ENCODE data around the gene POLR2I. TPM values are rescaled to one million over a fixed set of nuclear protein-coding genes. Genes with fewer than 3 reads are reported as not detected.
A peak's percentile ranks its signal among the peaks of the same experiment; 100 is the strongest.

The POLR2I gene
- total and polyA plus RNA-seq, 4 donors = 33.7 to 96.0 (median 52.4) TPM

- peak in 1 of 2 donors; percentile 24 for DNase-seq
- peaks cover 4 to 8% of the 10 kb centered on the region in 2 donors for H3K36me3 ChIP-seq (ENCODE audit: control insufficient read depth in 1 of 2, insufficient read depth in 2 of 2, low read length in 1 of 2)
Measured at GRCh38 chr19:36150586-36150985, 35.9 kb upstream of the POLR2I start.

DNA sequence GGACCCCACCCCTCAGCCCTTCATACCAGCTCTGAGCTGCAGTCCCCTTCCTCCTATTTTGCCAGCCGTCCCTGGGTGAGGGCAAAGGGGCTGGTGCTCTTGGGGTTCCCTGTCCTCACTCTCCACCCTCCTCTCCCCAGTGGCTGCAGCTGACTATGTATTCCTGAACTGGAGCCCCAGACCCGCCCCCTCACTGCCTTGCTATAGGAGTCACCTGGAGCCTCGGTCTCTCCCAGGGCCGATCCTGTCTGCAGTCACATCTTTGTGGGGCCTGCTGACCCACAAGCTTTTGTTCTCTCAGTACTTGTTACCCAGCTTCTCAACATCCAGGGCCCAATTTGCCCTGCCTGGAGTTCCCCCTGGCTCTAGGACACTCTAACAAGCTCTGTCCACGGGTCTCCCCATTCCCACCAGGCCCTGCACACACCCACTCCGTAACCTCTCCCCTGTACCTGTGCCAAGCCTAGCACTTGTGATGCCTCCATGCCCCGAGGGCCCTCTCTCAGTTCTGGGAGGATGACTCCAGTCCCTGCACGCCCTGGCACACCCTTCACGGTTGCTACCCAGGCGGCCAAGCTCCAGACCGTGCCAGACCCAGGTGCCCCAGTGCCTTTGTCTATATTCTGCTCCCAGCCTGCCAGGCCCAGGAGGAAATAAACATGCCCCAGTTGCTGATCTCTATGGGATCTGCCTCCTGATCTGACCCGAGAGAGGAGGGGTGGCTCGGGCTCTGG, 35.2 kb upstream of the POLR2I start:
- no peaks in the 10 kb centered on the region for H3K27me3 ChIP-seq (ENCODE audit: control insufficient read depth in 1 of 2, insufficient read depth in 2 of 2, low read length in 1 of 2)
- 65% methylated on average over 13 of the region's 13 CpGs for whole genome bisulfite sequencing, 2 donors
- intact Hi-C loops (cut with DNase I) = loop anchor here in 1 of 2 donors (10.0 kb wide), 1 partner anchor 405 kb away; the partner anchor contains the start of genes IGFLR1, LIN37, PSENEN and U2AF1L4
- ATAC-seq (ENCODE audit: low FRiP score) (no peak), DNase-seq (peak in 1 of 2 donors; percentile 48)
- H3K4me1 ChIP-seq (ENCODE audit: control insufficient read depth in 1 of 2, insufficient read depth in 2 of 2, low read length in 2 of 2) = no peaks in the 10 kb centered on the region
- no peak overlapping the region for H3K27ac ChIP-seq (ENCODE audit: low read depth in 1 of 2, low read length in 2 of 2)
- H3K9me3 ChIP-seq (ENCODE audit: control insufficient read depth, low read length) = no peaks in the 10 kb centered on the region
- no peak overlapping the region for H3K4me3 ChIP-seq (ENCODE audit: low read length in 2 of 2)
- peaks cover 4 to 9% of the 10 kb centered on the region in 2 donors for H3K36me3 ChIP-seq (ENCODE audit: control insufficient read depth in 1 of 2, insufficient read depth in 2 of 2, low read length in 1 of 2)

More at GRCh38 chr19:36150586-36150985, 35.9 kb upstream of the POLR2I start:
- intact Hi-C loops (cut with DNase I) = no loop called here
- H3K9me3 ChIP-seq (ENCODE audit: control insufficient read depth, low read length) = no peaks in the 10 kb centered on the region
- no peaks in the 10 kb centered on the region for H3K27me3 ChIP-seq (ENCODE audit: control insufficient read depth in 1 of 2, insufficient read depth in 2 of 2, low read length in 1 of 2)
- H3K27ac ChIP-seq (ENCODE audit: low read depth in 1 of 2, low read length in 2 of 2) = peak overlapping the region in 1 of 2 donors; percentile 49
- H3K4me1 ChIP-seq (ENCODE audit: control insufficient read depth in 1 of 2, insufficient read depth in 2 of 2, low read length in 2 of 2) = no peaks in the 10 kb centered on the region
- H3K4me3 ChIP-seq (ENCODE audit: low read length in 2 of 2) = no peak overlapping the region
- WGBS, 2 donors = 51 to 54% methylated on average over 5 of the region's 5 CpGs
- no peak for ATAC-seq (ENCODE audit: low FRiP score)

DNA sequence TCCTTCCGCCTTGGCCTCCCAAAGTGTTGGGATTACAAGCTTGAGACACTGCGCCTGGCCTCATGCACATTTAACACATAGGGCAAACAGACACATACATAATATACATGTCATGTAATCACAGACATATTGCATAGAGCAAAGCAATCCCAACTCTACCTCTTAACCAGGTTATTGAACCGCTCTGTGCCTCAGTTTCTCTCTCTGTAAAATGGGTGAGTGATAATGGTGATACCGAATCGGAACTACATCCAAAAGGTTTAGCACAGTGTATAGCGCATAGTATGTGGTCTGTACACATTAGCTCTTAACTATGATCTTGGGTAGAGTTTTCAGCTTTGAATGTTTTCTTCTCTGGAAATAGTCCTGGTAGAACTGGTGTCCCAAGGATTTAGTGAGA, 29.9 kb upstream of the POLR2I start:
- Histone ChIP-seq H3K9me3 (ENCODE audit: control insufficient read depth, low read length) (no peaks in the 10 kb centered on the region), H3K36me3 (ENCODE audit: control insufficient read depth in 1 of 2, insufficient read depth in 2 of 2, low read length in 1 of 2) (peaks cover 4 to 18% of the 10 kb centered on the region in 2 donors), H3K4me1 (ENCODE audit: control insufficient read depth in 1 of 2, insufficient read depth in 2 of 2, low read length in 2 of 2) (no peaks in the 10 kb centered on the region), H3K27ac (ENCODE audit: low read depth in 1 of 2, low read length in 2 of 2) (no peak overlapping the region), H3K27me3 (ENCODE audit: control insufficient read depth in 1 of 2, insufficient read depth in 2 of 2, low read length in 1 of 2) (no peaks in the 10 kb centered on the region), H3K4me3 (ENCODE audit: low read length in 2 of 2) (no peak overlapping the region)
- 97% methylated on average over 6 of the region's 6 CpGs for WGBS, 2 donors
- intact Hi-C loops (cut with DNase I) = loop anchor here in 1 of 2 donors (10.0 kb wide), 1 partner anchor 400 kb away; the partner anchor contains the start of genes IGFLR1, LIN37, PSENEN and U2AF1L4
- DNase-seq (no peak), ATAC-seq (ENCODE audit: low FRiP score) (no peak)

DNA sequence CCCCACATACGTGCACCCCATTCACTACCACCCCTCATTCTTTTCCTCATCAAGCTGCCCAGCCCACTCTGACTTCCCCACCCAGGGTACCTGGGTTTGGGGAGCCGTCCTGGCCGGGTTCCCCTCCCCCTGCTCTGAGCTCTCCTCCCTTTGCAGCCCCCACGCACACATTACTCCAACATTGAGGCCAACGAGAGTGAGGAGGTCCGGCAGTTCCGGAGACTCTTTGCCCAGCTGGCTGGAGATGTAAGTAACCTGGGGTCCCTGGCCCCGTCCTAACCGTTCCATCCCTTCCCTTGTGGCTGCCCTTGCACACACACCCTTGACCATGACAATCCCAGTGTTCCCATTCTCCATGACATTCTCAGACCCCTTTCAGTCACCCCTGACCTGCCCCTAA, 27.8 kb upstream of the POLR2I start:
- Histone ChIP-seq H3K27me3 (ENCODE audit: control insufficient read depth in 1 of 2, insufficient read depth in 2 of 2, low read length in 1 of 2) (no peaks in the 10 kb centered on the region), H3K9me3 (ENCODE audit: control insufficient read depth, low read length) (no peaks in the 10 kb centered on the region), H3K4me3 (ENCODE audit: low read length in 2 of 2) (no peak overlapping the region), H3K27ac (ENCODE audit: low read depth in 1 of 2, low read length in 2 of 2) (no peak overlapping the region), H3K4me1 (ENCODE audit: control insufficient read depth in 1 of 2, insufficient read depth in 2 of 2, low read length in 2 of 2) (no peaks in the 10 kb centered on the region), H3K36me3 (ENCODE audit: control insufficient read depth in 1 of 2, insufficient read depth in 2 of 2, low read length in 1 of 2) (peaks cover 4 to 18% of the 10 kb centered on the region in 2 donors)
- ATAC-seq (ENCODE audit: low FRiP score) = no peak
- DNase-seq = no peak
- 79 to 85% methylated on average over 9 of the region's 9 CpGs for WGBS, 2 donors
- intact Hi-C loops (cut with DNase I) = loop anchor here in 1 of 2 donors (10.0 kb wide), 1 partner anchor 398 kb away; the partner anchor contains the start of genes IGFLR1, LIN37, PSENEN and U2AF1L4

GRCh38 chr19:36142046-36142445, 27.4 kb upstream of the POLR2I start:
- no peak overlapping the region for H3K27ac ChIP-seq (ENCODE audit: low read depth in 1 of 2, low read length in 2 of 2)
- no peak overlapping the region for H3K4me3 ChIP-seq (ENCODE audit: low read length in 2 of 2)
- no peak for ATAC-seq (ENCODE audit: low FRiP score)
- peaks cover 4 to 18% of the 10 kb centered on the region in 2 donors for H3K36me3 ChIP-seq (ENCODE audit: control insufficient read depth in 1 of 2, insufficient read depth in 2 of 2, low read length in 1 of 2)
- WGBS, 2 donors = 88 to 91% methylated on average over 13 to 14 of the region's 14 CpGs
- DNase-seq = no peak
- intact Hi-C loops (cut with DNase I) = loop anchor here in 1 of 2 donors (10.0 kb wide), 1 partner anchor 397 kb away; the partner anchor contains the start of genes IGFLR1, LIN37, PSENEN and U2AF1L4
- H3K9me3 ChIP-seq (ENCODE audit: control insufficient read depth, low read length) = no peaks in the 10 kb centered on the region
- no peaks in the 10 kb centered on the region for H3K27me3 ChIP-seq (ENCODE audit: control insufficient read depth in 1 of 2, insufficient read depth in 2 of 2, low read length in 1 of 2)
- H3K4me1 ChIP-seq (ENCODE audit: control insufficient read depth in 1 of 2, insufficient read depth in 2 of 2, low read length in 2 of 2) = no peaks in the 10 kb centered on the region

DNA sequence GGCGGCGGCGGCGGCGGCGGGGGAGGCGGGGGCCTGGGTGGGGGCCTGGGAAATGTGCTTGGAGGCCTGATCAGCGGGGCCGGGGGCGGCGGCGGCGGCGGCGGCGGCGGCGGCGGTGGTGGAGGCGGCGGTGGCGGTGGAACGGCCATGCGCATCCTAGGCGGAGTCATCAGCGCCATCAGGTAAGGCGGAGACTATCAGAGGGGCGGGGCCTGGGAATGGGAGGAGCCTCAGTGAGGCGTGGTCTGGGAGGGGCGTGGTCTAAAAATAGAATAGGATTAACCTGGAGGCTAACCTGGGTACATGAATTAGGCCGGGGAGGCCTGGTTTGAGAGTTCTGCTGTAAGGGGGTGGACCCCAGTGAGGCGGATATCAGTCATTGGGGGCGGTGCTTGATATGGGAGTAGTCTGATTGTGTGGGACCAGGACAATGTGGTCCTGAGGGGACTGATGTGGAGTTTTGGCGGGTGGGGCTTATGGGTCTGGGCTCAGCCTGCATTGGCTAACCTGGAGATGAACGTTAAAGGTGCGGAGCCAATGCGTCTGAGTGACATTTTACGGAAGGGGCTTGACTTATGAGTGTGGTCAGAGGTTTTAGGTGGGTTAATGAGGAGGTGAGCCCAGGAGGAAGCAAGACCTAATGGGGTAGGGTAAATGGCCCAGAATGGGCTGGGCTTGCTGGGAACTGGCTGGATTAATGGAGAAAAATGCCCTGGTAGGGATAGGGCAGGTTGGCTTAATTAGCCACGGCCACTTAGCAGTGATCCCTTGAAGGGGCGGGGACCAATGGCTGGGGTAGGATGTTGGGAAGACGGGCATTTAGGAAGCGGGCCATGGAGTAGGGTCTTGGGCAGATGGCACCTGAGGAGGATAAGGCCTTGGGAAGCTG, 26.6 kb upstream of the POLR2I start:
- DNase-seq (peak; percentile 88 to 95), ATAC-seq (ENCODE audit: low FRiP score) (peak; percentile 72)
- intact Hi-C loops (cut with DNase I) = loop anchor here in 1 of 2 donors (10.0 kb wide), 1 partner anchor 396 kb away; the partner anchor contains the start of genes IGFLR1, LIN37, PSENEN and U2AF1L4
- Histone ChIP-seq H3K4me1 (ENCODE audit: control insufficient read depth in 1 of 2, insufficient read depth in 2 of 2, low read length in 2 of 2) (no peaks in the 10 kb centered on the region), H3K9me3 (ENCODE audit: control insufficient read depth, low read length) (no peaks in the 10 kb centered on the region), H3K27ac (ENCODE audit: low read depth in 1 of 2, low read length in 2 of 2) (peak overlapping the region in 1 of 2 donors; percentile 14), H3K4me3 (ENCODE audit: low read length in 2 of 2) (peak overlapping the region; percentile 76 to 91), H3K36me3 (ENCODE audit: control insufficient read depth in 1 of 2, insufficient read depth in 2 of 2, low read length in 1 of 2) (peaks cover 4 to 15% of the 10 kb centered on the region in 2 donors), H3K27me3 (ENCODE audit: control insufficient read depth in 1 of 2, insufficient read depth in 2 of 2, low read length in 1 of 2) (no peaks in the 10 kb centered on the region)
- WGBS, 2 donors = 18 to 27% methylated on average over 28 to 42 of the region's 42 CpGs

- Histone ChIP-seq H3K27ac (ENCODE audit: low read depth in 1 of 2, low read length in 2 of 2) (peak overlapping the region; percentile 30 to 97), H3K4me1 (ENCODE audit: control insufficient read depth in 1 of 2, insufficient read depth in 2 of 2, low read length in 2 of 2) (no peaks in the 10 kb centered on the region), H3K4me3 (ENCODE audit: low read length in 2 of 2) (peak overlapping the region; percentile 76 to 91), H3K27me3 (ENCODE audit: control insufficient read depth in 1 of 2, insufficient read depth in 2 of 2, low read length in 1 of 2) (no peaks in the 10 kb centered on the region), H3K9me3 (ENCODE audit: control insufficient read depth, low read length) (no peaks in the 10 kb centered on the region), H3K36me3 (ENCODE audit: control insufficient read depth in 1 of 2, insufficient read depth in 2 of 2, low read length in 1 of 2) (peaks cover 0 to 8% of the 10 kb centered on the region in 2 donors)
- intact Hi-C loops (cut with DNase I) = loop anchor here in 1 of 2 donors (1.0 to 10.0 kb wide), 2 partner anchors 11 to 396 kb away; partner anchors contain the start of genes IGFLR1, LIN37, PSENEN and U2AF1L4
- 0 to 1% methylated on average over 30 to 31 of the region's 31 CpGs for WGBS, 2 donors
- peak; percentile 71 to 84 for DNase-seq
- peak; percentile 37 for ATAC-seq (ENCODE audit: low FRiP score)
Measured at GRCh38 chr19:36140304-36141038, 25.8 kb upstream of the POLR2I start.
